ENCODE measurements around the gene RNF112.

Gene RNF112

DNA sequence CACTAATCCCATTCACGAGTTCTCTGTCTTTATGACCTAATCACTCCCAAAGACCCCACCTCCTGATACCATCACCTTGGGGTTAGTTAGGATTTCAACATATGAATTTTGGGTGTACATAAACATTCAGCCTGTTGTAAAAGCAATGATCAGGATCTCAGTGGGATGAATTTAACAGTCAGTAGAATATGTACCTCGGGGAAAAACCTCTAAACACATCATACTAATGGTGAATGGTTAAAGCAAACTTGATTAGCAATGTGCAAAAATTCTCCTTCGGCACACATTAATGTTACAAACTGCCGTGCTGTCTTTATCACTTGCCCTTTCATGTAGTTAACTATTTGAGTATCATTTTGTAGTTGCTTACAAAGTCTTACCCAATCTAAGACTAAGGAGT, 10.2 kb downstream of the RNF112 start:
- no peak overlapping the region for H3K4me3 ChIP-seq (ENCODE audit: low read length)
- no peak for DNase-seq (ENCODE audit: low read depth)
- TF ChIP-seq, protein P1, sequence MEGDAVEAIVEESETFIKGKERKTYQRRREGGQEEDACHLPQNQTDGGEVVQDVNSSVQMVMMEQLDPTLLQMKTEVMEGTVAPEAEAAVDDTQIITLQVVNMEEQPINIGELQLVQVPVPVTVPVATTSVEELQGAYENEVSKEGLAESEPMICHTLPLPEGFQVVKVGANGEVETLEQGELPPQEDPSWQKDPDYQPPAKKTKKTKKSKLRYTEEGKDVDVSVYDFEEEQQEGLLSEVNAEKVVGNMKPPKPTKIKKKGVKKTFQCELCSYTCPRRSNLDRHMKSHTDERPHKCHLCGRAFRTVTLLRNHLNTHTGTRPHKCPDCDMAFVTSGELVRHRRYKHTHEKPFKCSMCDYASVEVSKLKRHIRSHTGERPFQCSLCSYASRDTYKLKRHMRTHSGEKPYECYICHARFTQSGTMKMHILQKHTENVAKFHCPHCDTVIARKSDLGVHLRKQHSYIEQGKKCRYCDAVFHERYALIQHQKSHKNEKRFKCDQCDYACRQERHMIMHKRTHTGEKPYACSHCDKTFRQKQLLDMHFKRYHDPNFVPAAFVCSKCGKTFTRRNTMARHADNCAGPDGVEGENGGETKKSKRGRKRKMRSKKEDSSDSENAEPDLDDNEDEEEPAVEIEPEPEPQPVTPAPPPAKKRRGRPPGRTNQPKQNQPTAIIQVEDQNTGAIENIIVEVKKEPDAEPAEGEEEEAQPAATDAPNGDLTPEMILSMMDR (IDR thresholded peaks at IDR 0.05; ENCODE audit: insufficient read depth, low read depth, low read length, missing control alignments), result no peak

DNA sequence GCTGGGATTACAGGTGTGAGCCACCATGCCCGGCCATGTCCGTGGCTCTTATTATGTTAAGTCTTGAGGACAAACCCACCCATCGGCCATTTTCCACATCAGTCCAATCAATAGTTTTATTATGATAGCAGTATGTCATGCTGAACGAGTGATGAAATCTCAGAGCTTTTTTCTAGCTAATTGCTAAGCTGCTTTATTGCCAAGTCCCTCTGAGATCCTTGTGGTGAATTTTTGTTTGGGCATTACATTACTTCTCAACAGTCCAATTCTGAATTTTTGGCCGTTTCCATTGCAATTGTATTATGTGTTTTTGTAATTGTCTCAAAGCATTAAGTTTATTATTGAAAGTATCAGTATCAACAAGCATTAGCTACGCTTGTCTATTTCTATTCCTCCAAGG, 10.9 kb downstream of the RNF112 start:
- H3K4me3 ChIP-seq (ENCODE audit: low read length), result no peak overlapping the region
- TF ChIP-seq, protein P1 (IDR thresholded peaks at IDR 0.05; ENCODE audit: insufficient read depth, low read depth, low read length, missing control alignments), result no peak
- DNase-seq (ENCODE audit: low read depth), result no peak

DNA sequence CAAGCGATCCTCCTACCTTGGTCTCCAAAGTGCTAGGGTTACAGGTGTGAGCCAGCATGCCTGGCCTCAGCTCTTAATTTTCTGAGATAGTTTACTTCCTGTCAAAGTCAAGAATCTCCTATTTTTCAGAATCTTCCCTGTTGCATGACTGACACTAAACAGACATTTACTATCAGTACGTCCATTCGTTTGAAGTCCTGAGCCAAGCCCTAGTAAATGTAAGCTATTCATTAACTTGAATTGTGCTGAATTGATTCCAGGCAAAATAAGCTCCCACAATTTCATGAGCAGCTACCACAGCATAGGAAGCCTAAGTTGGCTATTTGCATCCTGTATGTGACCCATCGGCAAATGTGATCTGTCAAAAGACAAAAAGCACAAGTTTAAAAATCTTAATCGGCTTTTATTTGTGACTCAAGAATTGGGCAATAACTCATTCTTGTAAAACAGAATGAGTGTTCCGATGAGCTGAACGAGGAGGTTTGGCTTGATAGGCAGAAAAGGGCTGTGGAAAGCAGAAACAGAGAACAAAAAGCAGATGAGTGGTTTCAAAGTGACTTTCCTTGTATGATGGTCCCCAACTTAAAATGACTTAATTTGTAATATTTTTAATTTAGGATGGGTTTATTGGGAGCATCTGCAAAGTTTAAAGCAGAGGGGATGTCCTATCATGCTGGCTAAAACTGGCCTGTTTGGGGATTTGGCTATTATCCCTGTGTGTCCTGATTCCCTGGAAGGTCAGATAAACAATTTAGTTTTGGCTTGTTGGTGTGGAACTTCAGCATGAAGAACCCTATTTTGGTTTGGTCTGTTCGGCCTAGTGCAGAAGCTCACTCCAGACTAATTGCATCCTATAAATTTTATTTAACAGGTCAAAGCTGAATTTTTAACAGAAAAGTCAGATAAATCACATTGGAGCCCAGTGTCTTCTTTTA, 14.2 kb downstream of the RNF112 start:
- TF ChIP-seq, protein P1 (IDR thresholded peaks at IDR 0.05; ENCODE audit: insufficient read depth, low read depth, low read length, missing control alignments), result no peak
- H3K4me3 ChIP-seq (ENCODE audit: low read length), result no peak overlapping the region
- DNase-seq (ENCODE audit: low read depth), result no peak

DNA sequence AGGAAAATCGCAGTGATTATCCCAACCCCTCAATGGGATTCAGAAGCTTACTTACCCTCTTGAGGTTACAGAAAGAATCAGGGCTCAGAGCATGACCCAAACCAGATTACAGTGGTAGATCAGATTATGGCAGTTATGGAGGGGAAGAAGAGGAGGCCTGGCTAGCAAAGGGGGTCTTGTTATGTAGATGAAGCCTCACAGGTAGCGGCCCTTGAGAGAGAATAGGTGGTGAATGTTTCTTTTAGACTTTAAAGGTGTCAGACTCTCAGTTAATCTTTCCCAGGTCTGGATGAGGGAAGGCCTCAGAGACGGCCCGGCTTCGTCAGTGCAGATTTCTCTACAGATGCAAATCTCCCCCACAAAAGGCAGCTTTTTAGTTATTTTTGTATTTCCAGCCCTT, 15.6 kb downstream of the RNF112 start:
- DNase-seq (ENCODE audit: low read depth), result no peak
- H3K4me3 ChIP-seq (ENCODE audit: low read length), result no peak overlapping the region
- TF ChIP-seq, protein P1 (IDR thresholded peaks at IDR 0.05; ENCODE audit: insufficient read depth, low read depth, low read length, missing control alignments), result no peak

DNA sequence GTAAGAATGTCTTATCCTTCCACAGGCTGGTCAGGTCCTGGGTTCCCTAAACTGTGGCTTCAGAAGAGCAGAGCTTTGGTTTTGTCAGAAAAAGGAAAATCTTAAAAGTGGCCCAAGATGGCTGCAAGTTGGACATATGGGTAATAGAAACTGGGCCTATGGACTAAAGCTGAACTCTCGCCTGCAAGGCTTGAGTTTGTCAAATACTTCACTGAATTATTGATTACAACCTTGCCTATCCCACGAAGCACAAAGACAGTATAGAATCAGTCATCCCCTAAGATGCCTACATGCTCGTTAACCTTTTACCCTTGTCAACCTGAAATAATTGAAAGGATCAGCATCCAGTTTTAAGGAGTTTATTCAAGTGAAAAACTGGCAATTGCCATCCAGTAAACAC, 20.7 kb downstream of the RNF112 start:
- no peak overlapping the region for H3K4me3 ChIP-seq (ENCODE audit: low read length)
- DNase-seq (ENCODE audit: low read depth), result no peak
- TF ChIP-seq, protein P1 (IDR thresholded peaks at IDR 0.05; ENCODE audit: insufficient read depth, low read depth, low read length, missing control alignments), result no peak

DNA sequence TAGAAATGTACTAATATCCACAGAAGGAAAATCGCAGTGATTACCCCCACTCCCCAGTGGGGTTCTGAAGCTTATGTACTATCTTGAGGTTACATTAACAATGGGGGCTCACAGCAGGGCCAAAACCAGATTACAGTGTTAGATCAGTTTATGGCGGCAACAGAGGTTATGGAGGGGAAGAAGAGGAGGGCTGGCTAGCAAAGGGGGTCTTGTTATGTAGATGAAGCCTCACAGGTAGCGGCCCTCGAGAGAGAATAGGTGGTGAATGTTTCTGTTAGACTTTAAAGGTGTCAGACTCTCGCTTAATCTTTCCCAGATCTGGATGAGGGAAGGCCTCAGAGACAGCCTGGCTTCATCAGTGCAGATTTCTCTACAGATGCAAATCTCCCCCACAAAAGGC, 22.2 kb downstream of the RNF112 start:
- DNase-seq (ENCODE audit: low read depth), result no peak
- H3K4me3 ChIP-seq (ENCODE audit: low read length), result no peak overlapping the region
- TF ChIP-seq, protein P1 (IDR thresholded peaks at IDR 0.05; ENCODE audit: insufficient read depth, low read depth, low read length, missing control alignments), result no peak
